Right cardiac atrium (tissue), 5 donors: Measurements from ENCODE around the gene TMTC1. TPM values are rescaled to one million over a fixed set of nuclear protein-coding genes. Genes with fewer than 3 reads are reported as not detected.

Experiments used
- ATAC-seq, 2 donors: fragments of 200-7000 bp; cut with Tn5 transposase; one replicate each; pipeline versions ENCODE4 v1.8.0 to v1.9.1; 2020; ENCODE audit warnings: moderate library complexity in 2 of 2, mild to moderate bottlenecking in 1 of 2
- DNase-seq, 3 donors: peaks; one replicate each; pipeline ENCODE4 v3.0.0-alpha.2; 2020
- H3K27ac ChIP-seq: one replicate; pipeline ENCODE4 v1.5.1; 2013; ENCODE audit warnings: mild to moderate bottlenecking, low read length, control low read depth, moderate library complexity
- H3K27me3 ChIP-seq: one replicate; pipeline ENCODE4 v1.6.1; 2013; ENCODE audit not compliant: control insufficient read depth, insufficient read depth
- H3K4me1 ChIP-seq: one replicate; pipeline ENCODE4 v1.6.1; 2013; ENCODE audit warnings: low read length; ENCODE audit not compliant: control insufficient read depth, insufficient read depth
- H3K4me3 ChIP-seq: one replicate; pipeline ENCODE4 v1.5.1; 2013; ENCODE audit warnings: low read length, control low read depth
- H3K9me3 ChIP-seq: one replicate; pipeline ENCODE4 v1.6.1; 2013; ENCODE audit warnings: low read length; ENCODE audit not compliant: control insufficient read depth
- WGBS: extraction: QIAGEN DNeasy Blood & Tissue Kit; methylation state at CpG from one replicate; pipeline ENCODE4 v1.1.7; 2013; 5-methylcytosine and 5-hydroxymethylcytosine counted together
- intact Hi-C, 4 donors: fragments of 100-400 bp; cut with DNase I; formaldehyde crosslinking; loops; one replicate each; pipeline versions ENCODE4 v1.11.0 to v1.14.0; 2022 to 2023
- polyA plus RNA-seq: library from polyadenylated mRNA; stranded (reverse); fragments of 200-250 nt; gene quantifications from one replicate; pipeline ENCODE4 v1.2.3, GENCODE V29; 2013
- total RNA-seq, 4 donors: library from RNA; stranded (reverse); fragmentation: NEBNext Ultra II Directional; extraction: Animal tissue kit (Norgen Biotek cat#: 25700); gene quantifications; one replicate each; pipeline ENCODE4 v1.2.1, GENCODE V29; 2021
- donor health status: healthy with polysubstance abuse.
- donor health status: DM: no; HTN: yes; CAD: no.
- donor health status: DM: no; HTN: no; CAD: no.
- donor health status: DM: no; HTN: yes; CAD: no; lungs with severe emphysema.
- donor health status: DM: yes; HTN: yes; CAD: no.

Gene TMTC1
- total and polyA plus RNA-seq, 5 donors = 17.9 to 57.8 (median 52.5) TPM

DNA sequence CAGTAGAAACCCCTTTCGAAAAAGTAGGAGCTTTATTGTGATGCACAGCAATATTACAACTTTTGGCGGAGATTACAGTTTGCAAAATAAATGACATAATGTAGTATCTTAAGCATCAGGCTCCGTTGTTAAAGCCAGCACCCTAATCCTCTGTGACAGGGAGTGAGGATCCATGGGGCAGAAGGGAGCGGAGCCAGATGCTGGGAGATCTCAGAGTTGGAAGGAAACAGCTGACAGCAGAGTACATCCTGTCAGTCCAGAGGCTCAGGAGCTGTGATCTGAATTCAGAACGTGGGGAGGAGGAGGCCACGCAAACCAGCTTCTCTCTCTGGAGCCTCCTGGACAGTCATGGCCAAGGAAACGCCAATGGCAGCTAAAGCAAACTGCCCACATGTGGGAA is 55.7 kb downstream of the TMTC1 start:
- intact Hi-C loops = no loop called here
- no peak overlapping the region for H3K4me3 ChIP-seq
- H3K27me3 ChIP-seq = no peaks in the 10 kb centered on the region
- 65% methylated on average over 7 of the region's 7 CpGs for WGBS
- ATAC-seq = peak in 1 of 2 donors; percentile 8
- H3K9me3 ChIP-seq = no peaks in the 10 kb centered on the region
- no peak for DNase-seq
- H3K27ac ChIP-seq = peak overlapping the region; percentile 25
- H3K4me1 ChIP-seq = peaks cover 8% of the 10 kb centered on the region

DNA sequence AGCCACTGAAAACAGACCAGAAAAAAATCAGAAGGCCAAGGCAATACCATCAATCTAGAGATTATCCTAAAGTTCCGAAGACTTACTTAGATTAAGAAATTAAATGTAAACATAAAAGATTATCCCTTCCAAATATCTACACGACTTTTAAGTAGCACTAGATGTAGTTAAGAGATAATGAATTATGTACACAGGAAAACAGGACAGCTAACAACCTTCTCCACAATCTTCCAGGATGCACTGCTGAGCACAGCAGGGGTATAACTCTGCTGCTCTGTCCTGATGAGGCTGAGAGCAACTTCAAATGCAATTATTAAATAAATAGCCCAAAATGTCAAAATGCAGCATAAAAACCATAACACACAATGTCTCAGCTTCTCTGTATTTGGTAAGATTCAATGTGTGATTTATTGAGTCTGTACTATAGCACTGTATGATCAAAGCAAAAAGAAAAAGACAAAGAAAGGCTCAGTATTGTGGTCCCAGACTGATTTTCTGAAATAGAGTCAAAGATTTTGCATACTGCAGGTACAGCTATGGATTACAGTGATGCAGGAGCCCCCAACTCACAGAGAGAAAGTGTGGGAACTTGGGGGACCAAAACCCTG is 56.9 kb downstream of the TMTC1 start:
- ATAC-seq (no peak), DNase-seq (no peak)
- Histone ChIP-seq H3K9me3 (no peaks in the 10 kb centered on the region), H3K27me3 (no peaks in the 10 kb centered on the region), H3K27ac (peak overlapping the region; percentile 73), H3K4me3 (no peak overlapping the region), H3K4me1 (peaks cover 5% of the 10 kb centered on the region)
- intact Hi-C loops = no loop called here
- 68% methylated on average over 2 of the region's 2 CpGs for WGBS

DNA sequence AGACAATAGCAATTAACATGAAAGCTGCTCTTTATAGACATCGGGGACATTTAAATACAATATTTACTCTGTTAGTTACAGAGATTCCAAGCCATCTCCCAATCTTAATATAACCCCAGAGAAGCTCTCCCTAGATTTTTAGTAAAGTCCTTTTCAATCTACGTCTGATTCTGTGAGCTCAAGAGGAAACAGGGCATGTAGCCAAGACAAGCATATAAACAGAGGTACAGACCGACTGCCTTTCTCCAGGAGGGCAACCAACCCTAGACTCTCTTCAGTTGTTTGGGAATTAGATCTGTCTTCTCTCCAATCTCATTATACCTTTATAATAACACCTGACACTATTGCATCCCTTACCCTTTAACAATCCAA is 57.4 kb downstream of the TMTC1 start:
- Histone ChIP-seq H3K4me1 (peaks cover 5% of the 10 kb centered on the region), H3K9me3 (no peaks in the 10 kb centered on the region), H3K27me3 (no peaks in the 10 kb centered on the region), H3K4me3 (no peak overlapping the region), H3K27ac (peak overlapping the region; percentile 73)
- ATAC-seq (peak; percentile 56 to 77), DNase-seq (no peak)
- intact Hi-C loops = no loop called here
- 24% methylated on average over 3 of the region's 3 CpGs for WGBS

DNA sequence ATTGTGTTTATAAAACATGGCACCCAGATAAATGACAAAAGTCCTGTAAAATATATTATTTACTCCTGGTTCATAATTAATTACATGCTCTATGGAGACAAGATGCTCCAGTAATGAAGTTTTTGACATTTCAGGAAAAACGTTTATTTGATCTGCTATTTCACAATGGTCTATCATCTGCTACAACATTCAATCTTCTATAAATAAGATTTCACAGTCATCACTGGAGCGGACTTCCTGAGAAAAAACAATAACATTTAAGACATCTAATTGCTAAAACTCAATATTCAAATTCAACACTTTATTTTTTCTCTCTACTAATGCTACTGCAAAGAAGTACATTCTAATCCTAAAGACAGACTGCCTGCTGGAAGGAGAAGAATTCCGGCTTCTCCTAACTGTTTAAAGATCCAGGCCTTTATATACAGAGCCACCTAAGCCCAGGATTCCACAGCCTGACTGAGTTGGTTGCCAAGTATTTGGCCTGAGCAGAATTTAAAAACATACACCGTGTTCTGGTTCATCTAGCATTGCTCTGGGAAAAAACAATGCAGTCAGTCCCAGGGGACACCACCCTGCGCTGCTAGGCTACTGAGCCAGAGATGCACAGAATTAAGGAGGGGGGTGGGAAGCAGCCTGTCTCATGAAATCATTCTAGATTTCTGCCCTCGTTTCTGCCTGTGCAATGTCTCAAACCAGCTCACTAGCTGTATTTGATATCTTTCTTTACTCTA is 58.0 kb downstream of the TMTC1 start:
- intact Hi-C loops = no loop called here
- WGBS = 29% methylated on average over 6 of the region's 6 CpGs
- peak in 2 of 3 donors; percentile 69 to 82 for DNase-seq

DNA sequence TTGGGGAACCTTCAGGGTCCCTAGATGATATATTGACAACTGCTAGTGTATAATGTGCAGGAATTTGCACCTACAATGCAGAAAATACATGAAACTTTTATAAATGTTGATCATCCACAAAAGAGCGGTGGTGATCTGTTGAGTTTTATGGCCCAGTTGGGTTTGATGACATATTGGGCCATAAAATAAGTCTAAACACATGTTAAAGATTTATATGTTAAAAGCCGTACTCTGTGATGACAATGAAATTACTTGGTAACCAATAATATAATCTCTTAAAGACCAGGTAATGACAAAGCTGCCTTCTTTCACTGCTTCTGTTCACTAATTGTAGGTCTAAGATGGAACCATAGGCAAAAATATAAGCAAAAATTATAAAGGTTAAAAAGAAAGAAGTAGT is 61.6 kb downstream of the TMTC1 start:
- Histone ChIP-seq H3K4me1 (peaks cover 5% of the 10 kb centered on the region), H3K4me3 (no peak overlapping the region), H3K27ac (no peak overlapping the region), H3K27me3 (no peaks in the 10 kb centered on the region), H3K9me3 (no peaks in the 10 kb centered on the region)
- ATAC-seq (no peak), DNase-seq (no peak)
- WGBS = 98% methylated on average over 2 of the region's 2 CpGs
- intact Hi-C loops = no loop called here

More for the DNA sequence above, 58.0 kb downstream of the TMTC1 start:
- peak; percentile 94 to 95 for ATAC-seq
- no peaks in the 10 kb centered on the region for H3K9me3 ChIP-seq
- no peak overlapping the region for H3K4me3 ChIP-seq
- no peaks in the 10 kb centered on the region for H3K27me3 ChIP-seq
- peak overlapping the region; percentile 75 for H3K27ac ChIP-seq
- peaks cover 5% of the 10 kb centered on the region for H3K4me1 ChIP-seq

DNA sequence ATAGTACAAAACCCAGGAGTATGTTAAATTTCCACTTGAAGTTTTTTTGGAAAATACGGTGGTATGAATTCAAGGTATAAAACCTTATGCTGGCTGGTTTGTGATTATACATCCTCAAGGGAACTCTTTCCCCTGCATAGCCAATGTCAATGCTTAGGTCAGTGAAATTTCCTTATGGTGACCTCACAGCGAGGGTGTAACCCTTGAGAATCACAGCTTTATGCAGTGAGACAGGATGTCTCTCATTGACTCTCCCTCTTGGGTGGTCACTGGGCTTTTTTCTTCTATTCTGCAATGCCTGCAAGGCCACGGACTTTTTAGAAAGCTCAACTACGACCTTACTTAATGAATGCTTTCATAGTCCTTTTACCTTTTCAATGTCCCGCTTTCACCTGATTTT is 64.4 kb downstream of the TMTC1 start:
- H3K27me3 ChIP-seq = no peaks in the 10 kb centered on the region
- WGBS = 73% methylated on average over 5 of the region's 5 CpGs
- no peak overlapping the region for H3K27ac ChIP-seq
- DNase-seq (no peak), ATAC-seq (peak in 1 of 2 donors; percentile 68)
- no peaks in the 10 kb centered on the region for H3K9me3 ChIP-seq
- intact Hi-C loops = no loop called here
- no peaks in the 10 kb centered on the region for H3K4me1 ChIP-seq
- no peak overlapping the region for H3K4me3 ChIP-seq

DNA sequence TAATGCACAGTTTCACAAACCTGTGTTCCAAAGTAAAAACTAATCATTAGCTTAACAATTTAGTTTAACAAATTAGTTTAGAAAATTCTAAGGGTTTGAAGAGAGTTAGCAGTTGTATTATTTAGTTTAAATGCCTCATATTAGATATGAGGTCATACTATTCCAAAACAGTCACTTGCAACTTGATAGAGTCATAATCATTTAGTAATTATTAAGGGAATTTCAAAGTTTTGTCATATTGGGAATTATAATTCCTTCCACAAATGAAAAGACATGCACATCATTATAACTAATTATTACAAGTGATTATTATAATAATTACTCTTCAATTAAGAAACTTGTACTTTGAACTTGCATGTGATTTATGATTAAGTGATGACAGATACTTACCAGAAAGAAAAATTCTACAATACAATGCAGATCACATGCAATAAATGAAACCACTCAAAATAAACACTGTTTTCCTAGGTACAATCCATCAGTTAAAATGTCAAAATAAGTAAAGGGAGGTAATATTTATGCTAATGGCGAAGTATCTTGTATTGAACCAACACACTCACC is 66.1 kb downstream of the TMTC1 start:
- ATAC-seq (no peak), DNase-seq (no peak)
- no peaks in the 10 kb centered on the region for H3K9me3 ChIP-seq
- 1% methylated on average over 1 of the region's 1 CpG for WGBS
- intact Hi-C loops = no loop called here
- no peak overlapping the region for H3K27ac ChIP-seq
- H3K4me1 ChIP-seq = peaks cover 2% of the 10 kb centered on the region
- H3K4me3 ChIP-seq = no peak overlapping the region
- no peaks in the 10 kb centered on the region for H3K27me3 ChIP-seq

DNA sequence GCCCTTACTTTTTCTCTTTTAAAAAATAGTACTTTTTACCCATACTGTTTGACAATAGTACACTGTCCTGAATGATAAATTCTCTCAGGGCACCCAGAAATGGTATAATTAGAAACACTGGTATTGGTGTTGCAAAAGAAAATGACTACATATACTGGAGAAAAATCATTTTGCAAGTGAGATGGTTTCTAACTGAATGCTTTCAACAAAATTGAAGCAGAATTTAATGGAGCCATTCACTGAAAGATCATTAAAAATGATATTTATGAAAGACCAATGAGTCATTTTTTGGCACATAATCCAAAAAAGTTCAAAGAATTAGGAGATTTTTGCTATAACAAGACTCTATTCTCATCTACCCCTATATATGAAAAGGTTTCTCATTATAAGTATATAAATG is 68.8 kb downstream of the TMTC1 start:
- Histone ChIP-seq H3K9me3 (no peaks in the 10 kb centered on the region), H3K27me3 (no peaks in the 10 kb centered on the region), H3K27ac (no peak overlapping the region), H3K4me3 (no peak overlapping the region), H3K4me1 (peaks cover 2% of the 10 kb centered on the region)
- intact Hi-C loops = no loop called here
- no peak for ATAC-seq
- DNase-seq = no peak

DNA sequence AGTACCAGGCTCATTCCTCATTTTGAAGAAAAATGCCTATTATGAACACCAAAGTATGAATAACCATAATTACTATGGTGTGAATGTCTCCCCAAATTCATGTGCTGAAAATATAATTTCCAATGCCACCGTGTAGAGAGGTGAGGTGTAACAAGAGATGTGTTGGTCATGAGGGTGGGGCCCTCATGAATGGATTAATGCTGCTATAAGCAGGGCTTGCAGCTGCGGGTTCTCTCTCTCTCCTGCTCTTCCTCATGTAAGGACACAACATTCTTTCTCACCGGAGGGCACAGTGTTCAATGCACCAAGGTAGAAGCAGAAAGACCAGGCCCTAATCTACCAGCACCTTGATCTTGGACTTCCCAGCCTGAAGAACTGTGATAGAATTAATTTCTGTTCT is 70.0 kb downstream of the TMTC1 start:
- H3K4me1 ChIP-seq = peaks cover 2% of the 10 kb centered on the region
- intact Hi-C loops = no loop called here
- no peak overlapping the region for H3K4me3 ChIP-seq
- 80% methylated on average over 3 of the region's 3 CpGs for WGBS
- DNase-seq (no peak), ATAC-seq (no peak)
- H3K9me3 ChIP-seq = no peaks in the 10 kb centered on the region
- H3K27me3 ChIP-seq = no peaks in the 10 kb centered on the region
- peak overlapping the region; percentile 27 for H3K27ac ChIP-seq

DNA sequence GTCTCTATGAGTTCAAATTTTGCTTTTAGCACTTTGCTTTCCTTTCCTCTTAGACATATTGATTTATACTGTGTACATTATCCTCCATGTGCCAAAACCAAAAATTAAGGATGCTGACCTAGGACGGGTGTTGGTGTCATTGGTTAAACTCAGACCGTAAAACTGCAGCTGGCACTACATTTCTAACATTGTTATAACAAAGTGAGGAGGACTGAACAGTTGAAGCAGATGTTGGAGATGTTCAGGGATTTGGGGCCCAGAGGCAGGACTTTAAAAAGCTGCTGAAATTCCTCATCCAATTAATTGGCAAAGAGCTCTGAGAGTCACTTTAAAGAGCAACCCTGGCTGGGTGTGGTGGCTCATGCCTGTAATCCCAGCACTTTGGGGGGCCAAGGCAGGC is 72.4 kb downstream of the TMTC1 start:
- Histone ChIP-seq H3K4me1 (peaks cover 6% of the 10 kb centered on the region), H3K27ac (no peak overlapping the region), H3K27me3 (no peaks in the 10 kb centered on the region), H3K9me3 (no peaks in the 10 kb centered on the region), H3K4me3 (no peak overlapping the region)
- ATAC-seq (no peak), DNase-seq (no peak)
- intact Hi-C loops = no loop called here
- 66% methylated on average over 2 of the region's 2 CpGs for WGBS

DNA sequence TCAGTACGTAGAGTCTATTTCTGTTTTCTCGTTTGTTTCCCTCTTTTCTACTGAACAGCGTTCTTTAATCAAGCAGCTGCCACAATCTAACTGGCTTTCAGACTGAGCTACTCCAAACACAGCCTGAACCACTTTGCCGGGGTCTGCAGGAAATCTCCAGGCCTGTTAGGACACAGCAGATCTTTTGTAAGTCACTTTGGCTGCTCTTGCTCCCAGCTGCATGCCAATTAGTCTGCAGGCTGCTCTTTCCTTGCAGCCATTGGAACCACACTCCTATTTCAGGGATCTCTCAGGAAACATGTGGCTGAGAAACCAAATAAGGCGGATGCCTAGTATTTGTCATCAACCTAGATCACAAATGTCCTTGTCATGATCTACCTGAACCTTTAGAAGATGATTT is 73.6 kb downstream of the TMTC1 start:
- Histone ChIP-seq H3K27me3 (no peaks in the 10 kb centered on the region), H3K9me3 (no peaks in the 10 kb centered on the region), H3K27ac (no peak overlapping the region), H3K4me1 (peaks cover 6% of the 10 kb centered on the region), H3K4me3 (no peak overlapping the region)
- intact Hi-C loops = no loop called here
- DNase-seq = peak; percentile 60 to 76 (median 75)
- WGBS = 50% methylated on average over 5 of the region's 5 CpGs
- ATAC-seq = peak; percentile 67 to 87
